Suppressor macrophage treated with lipopolysaccharide for 1 hour (primary cell): ENCODE data around the gene KTI12.
"Not testable (repeated sequence)": the region's sequence is repeated elsewhere in the genome, so short reads cannot be mapped to it uniquely, and the experiment has no call there.

ENCODE experiments used
- DNase-seq, 3 donors: peaks; one replicate each; pipeline ENCODE4 v3.0.0-alpha.2; 2020 to 2022

KTI12 gene

DNA sequence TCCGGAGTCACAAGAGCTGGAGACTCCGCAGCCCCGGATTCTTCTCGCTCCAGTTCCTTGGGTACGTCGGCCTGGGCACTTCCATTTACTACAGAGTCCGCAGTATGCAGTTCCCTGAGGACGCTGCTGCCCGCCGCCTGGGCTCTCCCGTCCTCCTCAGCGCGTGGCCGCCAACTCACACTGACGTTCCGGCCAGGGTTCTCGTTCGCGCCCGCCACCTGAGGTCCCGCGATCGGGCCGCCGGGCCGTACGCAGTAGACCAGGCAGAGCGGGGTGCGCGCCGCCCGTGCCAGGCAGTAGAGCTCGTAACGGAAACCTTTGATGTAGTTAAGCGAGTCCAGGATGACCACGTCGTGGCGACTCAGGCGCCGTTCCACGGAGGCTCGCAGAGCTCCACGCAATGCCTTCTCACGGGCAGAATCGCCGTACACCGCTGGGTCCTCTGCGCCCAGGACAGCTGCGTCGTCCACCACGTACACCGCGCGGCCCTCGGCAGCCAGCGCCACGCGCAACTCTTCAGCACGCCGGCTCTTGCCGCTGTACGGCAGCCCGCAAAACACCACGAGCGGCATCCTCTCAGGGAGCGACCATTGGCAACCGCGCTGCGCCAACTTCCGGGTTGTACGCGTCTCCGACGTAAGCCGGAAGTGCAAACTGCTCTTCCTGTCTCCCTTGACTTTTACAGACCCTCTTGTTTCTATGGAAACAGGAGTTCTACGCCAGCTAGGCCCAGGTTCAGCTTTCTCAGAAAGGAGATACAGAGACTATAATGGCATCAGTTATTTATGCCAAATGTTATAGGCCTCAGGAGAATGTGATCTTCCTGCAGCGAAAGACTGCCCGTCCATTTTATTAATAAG, at the start of gene KTI12:
Gene KTI12, minus strand, starts transcription at position 621 of the 860 bp plus-strand sequence. Its CDS starts 49 bp downstream, at position 572.
- DNase-seq, result peak; percentile 84 to 89 (median 89)

DNA sequence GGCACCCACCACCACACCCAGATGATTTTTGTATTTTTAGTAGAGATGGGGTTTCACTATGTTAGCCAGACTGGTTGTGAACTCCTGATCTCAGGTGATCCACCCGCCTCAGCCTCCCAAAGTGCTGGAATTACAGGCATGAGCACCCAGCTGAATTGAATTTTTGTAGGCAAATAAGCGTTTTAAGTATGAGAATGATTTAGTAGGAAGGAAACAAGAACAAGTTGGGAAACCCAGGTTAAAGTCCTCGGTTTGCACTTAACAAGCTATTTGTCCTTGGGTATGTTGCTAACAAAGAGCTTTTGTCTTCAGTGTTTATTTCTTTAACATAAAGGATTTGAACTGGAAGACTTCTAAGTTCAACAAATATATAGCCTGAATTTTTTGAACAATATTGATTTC, 46.4 kb upstream of the KTI12 start:
- DNase-seq, result no peak

DNA sequence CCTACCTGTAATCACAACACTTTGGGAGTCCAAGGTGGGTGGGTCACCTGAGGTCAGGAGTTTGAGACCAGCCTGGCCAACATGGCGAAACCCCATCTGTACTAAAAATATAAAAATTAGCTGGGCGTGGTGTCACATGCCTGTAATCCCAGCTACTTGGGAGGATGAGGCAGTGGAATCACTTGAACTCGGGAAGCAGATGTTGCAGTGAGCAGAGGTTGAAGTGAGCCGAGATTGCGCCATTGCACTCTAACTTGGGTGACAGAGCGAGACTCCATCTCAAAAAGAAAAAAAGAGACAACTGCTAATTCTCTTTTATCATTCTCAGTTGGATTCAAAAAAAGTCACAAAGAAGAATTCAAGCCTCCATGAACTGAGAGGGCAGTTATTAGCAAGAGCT, 43.7 kb upstream of the KTI12 start:
- DNase-seq, result not testable (repeated sequence)

DNA sequence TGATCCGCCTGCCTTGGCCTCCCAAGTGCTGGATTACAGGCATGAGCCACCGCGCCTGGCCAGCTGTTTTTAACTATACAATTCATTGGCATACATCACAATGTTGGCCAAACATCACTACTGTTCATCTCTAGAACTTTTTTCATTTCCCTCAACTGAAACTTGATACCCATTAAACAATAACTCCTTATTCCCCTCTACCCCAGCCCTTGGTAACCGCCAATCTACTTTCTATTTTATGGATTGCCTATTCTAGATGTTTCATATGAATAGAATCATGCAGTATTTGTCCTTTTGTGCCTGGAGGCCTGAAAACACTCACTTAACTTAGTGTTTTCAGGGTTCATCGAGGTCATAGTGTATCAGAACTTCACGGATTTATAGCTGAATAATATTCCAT, 38.7 kb upstream of the KTI12 start:
- DNase-seq, result no peak

GRCh38 chr1:52070704-52071103, 37.1 kb upstream of the KTI12 start:
- no peak for DNase-seq

GRCh38 chr1:52063192-52063591, 29.6 kb upstream of the KTI12 start:
- no peak for DNase-seq

GRCh38 chr1:52060822-52061221, 27.2 kb upstream of the KTI12 start:
- no peak for DNase-seq

DNA sequence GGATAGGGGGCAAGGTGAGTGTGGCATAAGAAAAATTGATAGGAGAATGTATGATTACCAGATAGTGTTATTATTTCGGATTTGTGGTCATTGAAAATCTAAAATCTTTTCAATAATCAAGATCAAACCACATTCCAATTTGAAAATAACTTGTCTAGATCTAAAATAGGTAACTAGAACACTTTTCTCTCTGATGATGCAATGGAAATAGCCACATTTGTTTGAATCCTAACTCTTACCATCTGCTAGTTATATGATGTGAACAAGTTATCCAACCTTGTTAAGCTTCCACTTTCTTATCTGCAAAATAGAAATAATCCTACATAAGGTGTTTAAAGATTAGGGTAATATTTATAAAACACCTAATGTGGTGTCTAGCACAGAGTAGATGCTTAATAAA, 26.3 kb upstream of the KTI12 start:
- DNase-seq, result no peak

GRCh38 chr1:52059321-52059720, 25.7 kb upstream of the KTI12 start:
- DNase-seq, result no peak

GRCh38 chr1:52057876-52058415, 24.3 kb upstream of the KTI12 start:
- DNase-seq, result peak; percentile 21 to 61 (median 52)

DNA sequence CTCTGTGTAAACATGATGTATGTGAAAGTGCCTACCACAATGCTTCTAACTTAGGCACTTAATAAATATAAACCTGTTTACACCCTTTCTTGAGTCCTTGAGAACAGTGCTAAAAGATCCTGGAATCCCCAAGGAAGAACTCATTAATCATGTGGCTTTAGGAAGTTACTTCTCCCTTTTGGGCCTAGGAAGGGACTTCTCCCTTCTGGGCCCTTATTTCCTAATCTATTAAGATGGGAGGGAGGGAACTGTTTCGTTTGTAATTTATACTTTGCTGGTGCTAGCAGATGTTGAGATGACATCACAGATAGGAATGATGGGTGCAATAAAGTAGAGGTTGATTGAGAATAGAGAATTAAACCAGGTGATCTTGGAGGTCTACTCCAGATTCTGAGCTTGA, 23.6 kb upstream of the KTI12 start:
- DNase-seq, result peak; percentile 78 to 92 (median 85)

- no peak for DNase-seq
These were observed 23.3 kb upstream of the KTI12 start for GRCh38 chr1:52056937-52057231.

- DNase-seq, result peak; percentile 89 to 94 (median 90)
These were observed 22.7 kb upstream of the KTI12 start, which contains the start of gene BTF3L4 for GRCh38 chr1:52056163-52056936. BTF3L4 (plus strand) TSS chr1:52056295; CDS start chr1:52059848, 3,553 bp downstream.

GRCh38 chr1:52055866-52056162, 22.2 kb upstream of the KTI12 start:
- DNase-seq, result no peak

GRCh38 chr1:52055066-52055865, 21.7 kb upstream of the KTI12 start, which contains the start of gene TXNDC12:
TXNDC12 (minus strand) TSS chr1:52055191; CDS start chr1:52055096, 95 bp downstream.
- DNase-seq, result peak; percentile 82 to 88 (median 88)

DNA sequence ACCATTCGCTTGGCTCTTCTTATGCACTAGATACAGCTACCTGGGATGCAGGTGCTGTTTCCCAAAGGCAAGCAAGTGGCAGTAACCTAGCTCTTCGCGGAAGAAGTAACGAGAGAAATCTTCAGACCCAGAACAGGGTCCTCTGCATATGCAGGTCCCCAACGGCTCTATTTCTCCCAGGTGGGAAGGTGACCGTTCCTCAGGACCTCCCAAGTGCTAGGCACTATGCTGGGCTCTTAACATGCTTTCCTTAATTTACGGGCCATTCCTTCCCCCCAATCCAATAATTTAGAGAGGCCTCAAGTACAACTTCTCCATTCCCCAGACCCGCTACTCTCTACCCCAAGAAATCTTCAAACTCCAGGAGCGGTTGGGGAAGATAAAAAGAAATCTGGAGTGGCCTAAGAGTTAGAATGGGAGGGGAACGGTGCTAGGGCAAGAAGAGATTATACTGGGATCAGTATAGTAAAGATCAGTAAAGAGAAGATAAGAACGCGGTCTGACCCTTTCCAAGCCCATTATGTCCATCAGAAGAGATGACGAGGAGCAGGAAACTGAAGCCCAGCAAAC, 21.0 kb upstream of the KTI12 start:
- peak in 2 of 3 donors; percentile 8 to 16 for DNase-seq

- DNase-seq, result no peak
These were observed 20.3 kb upstream of the KTI12 start for GRCh38 chr1:52053862-52054261.

- DNase-seq, result not testable (repeated sequence)
These were observed 15.7 kb upstream of the KTI12 start for GRCh38 chr1:52049337-52049736.

DNA sequence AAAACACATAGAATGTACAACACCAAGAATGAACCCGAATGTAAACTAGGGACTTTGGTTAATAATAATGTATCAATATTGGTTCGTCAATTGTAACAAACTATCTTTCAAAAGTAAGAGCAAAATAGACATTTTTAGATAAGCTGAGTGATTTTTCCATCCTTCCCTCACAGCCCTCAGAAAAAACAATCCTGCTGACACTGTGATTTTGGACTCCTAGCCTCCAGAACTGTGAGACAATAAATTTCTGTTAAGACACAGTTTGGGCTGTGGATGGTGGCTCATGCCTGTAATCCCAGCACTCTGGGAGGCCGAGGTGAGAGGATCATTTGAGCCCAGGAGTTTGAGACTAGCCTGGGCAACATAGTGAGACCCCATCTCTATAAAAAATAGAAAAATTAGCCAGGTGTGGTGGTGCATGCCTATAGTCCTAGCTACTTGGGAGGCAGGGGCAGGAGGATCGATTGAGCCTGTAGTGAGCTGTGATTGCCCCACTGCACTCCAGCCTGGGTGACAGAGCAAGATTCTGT, 12.1 kb upstream of the KTI12 start:
- DNase-seq, result not testable (repeated sequence)

DNA sequence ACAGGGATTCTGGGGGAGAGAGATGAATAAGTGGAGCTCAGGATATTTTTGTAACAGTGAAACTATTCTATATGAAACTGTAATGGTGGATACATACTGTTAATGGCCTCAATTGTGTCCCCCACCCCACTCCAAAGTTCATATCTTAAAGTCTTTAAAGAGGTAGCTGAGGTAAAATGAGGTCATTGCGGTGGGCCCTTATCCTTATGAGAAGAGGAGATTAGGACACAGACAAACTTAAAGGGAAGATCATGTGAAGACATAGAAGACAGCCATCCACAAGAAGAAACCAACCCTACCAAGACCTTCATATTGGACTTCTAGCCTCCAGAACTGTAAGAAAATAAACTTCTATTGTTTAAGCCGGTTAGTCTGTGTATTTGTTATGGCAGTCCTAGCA, 11.6 kb upstream of the KTI12 start:
- DNase-seq, result no peak

DNA sequence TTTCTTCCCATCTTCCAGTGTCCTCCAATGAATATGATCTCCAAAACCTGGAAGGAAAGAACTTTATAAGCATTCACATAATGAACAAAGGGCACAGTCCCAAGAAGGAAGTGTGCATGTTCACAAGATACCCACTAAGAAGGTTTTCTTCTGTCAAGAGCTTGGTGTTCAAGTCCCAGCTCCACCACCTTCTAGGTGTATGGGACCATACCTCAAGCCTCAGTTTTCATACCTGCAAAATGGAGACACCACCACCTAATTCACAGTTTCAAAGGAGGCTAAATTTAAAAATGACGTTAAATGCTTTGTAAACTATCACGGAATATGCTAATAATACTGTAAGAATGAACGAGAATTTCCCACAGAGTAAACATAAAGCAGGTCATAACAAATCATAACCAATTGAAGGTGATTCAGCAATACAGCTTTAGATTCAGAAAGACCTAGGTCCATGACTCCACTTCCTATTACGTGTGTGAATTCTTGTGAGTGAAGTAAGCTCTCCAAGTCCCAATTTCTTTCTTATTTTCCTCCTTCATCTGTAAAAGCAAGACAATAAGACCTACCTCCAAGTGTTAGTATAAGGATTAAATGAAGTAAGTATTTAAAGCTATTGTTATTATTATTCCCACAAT, 8.1 kb upstream of the KTI12 start:
- no peak for DNase-seq

DNA sequence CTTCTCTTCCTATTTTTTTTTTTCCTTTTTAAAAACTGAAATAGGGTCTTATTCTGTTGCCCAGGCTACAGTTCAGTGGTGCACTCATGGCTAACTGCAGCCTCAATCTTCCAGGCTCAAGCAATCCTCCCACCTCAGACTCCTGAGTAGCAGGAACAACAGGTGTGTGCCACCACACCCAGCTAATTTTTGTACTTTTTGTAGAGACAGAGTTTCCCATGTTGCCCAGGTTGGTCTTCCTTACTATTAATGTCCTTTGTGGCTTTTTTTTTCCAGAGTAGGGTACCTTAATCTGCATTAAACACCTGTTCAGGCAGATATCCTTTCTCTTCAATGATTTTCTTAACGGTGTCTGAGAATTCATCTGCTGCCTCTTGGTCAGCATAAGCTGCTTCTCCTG, 4.3 kb upstream of the KTI12 start:
- no peak for DNase-seq
